IPS-18c (cell line): ENCODE measurements around the gene CENPH.
"Not testable (repeated sequence)": the region's sequence is repeated elsewhere in the genome, so short reads cannot be mapped to it uniquely, and the experiment has no call there.

Experiments used
- H3K4me3 ChIP-seq: 2 replicates; pipeline ENCODE4 v1.7.0; 2013; ENCODE audit warnings: low read depth, mild to moderate bottlenecking, low read length, moderate library complexity; ENCODE audit not compliant: insufficient read depth
- H3K9me3 ChIP-seq: one replicate; pipeline ENCODE4 v1.6.1; 2013; ENCODE audit warnings: mild to moderate bottlenecking, low read length, moderate library complexity; ENCODE audit not compliant: control insufficient read depth, insufficient read depth

Gene CENPH, protein sequence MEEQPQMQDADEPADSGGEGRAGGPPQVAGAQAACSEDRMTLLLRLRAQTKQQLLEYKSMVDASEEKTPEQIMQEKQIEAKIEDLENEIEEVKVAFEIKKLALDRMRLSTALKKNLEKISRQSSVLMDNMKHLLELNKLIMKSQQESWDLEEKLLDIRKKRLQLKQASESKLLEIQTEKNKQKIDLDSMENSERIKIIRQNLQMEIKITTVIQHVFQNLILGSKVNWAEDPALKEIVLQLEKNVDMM

DNA sequence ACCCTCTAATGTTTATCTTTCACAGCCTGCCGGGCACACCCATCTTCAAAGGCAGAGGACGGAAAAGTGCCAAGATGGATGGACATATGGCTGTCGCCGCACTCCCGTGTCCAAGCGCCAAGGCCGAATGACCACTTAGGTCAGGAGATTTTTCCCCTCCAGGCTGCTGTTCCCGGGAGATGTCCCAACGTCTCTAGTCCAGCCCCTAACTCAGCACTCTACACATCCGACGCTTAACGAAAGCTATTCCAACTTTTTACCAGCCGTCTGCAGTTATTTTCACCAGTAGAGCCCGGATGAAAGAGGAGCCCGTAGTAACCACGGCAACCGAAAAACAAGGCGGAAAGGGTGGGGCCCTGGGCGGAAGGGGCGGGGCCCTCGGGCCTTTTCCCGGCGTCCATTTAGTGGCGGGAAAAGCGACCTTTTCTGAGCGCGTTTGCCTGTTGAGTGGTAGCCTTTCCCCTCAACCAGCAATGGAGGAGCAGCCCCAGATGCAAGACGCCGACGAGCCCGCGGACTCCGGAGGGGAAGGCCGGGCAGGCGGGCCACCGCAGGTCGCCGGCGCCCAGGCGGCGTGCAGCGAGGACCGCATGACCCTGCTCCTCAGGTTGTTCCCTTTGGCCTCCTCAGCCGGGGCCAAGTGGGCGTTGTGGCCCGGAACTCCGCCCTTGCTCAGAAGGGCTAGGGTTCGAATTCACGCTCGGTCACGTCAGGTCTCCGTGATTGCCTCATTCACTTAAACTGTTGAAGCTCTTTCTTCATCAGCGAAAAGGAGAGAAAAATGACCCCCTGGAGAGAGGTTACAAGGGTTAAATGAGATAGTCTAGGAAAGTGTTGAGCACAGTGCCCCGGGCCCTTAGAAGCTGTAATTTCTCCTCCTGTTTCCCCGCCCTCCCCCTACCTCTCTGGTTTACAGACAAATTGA, at the start of gene CENPH:
Gene CENPH (plus strand): TSS at position 422 of the 925 bp plus-strand sequence. CDS start 52 bp downstream, at position 474.
- H3K4me3 ChIP-seq = peak within 1 kb of the TSS; percentile 68
- no peaks in the 10 kb centered on the region for H3K9me3 ChIP-seq

DNA sequence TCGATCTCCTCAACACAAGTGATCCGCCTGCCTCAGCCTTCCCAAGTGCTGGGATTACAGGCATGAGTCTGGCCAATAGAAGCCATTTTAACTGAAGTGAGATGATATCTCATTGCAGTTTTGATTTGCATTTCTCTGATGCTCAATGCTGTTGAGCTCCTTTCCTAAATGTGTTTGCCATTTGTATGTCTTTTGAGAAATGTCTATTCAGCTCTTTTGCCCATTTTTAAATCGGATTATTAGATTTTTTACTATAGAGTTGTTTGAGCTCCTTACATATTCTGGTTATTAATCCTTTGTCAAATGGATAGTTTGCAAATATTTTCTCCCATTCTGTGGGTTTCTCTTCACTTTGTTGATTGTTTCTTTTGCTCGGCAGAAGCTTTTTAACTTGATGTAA, 49.1 kb upstream of the CENPH start:
- not testable (repeated sequence) for H3K4me3 ChIP-seq, H3K9me3 ChIP-seq

DNA sequence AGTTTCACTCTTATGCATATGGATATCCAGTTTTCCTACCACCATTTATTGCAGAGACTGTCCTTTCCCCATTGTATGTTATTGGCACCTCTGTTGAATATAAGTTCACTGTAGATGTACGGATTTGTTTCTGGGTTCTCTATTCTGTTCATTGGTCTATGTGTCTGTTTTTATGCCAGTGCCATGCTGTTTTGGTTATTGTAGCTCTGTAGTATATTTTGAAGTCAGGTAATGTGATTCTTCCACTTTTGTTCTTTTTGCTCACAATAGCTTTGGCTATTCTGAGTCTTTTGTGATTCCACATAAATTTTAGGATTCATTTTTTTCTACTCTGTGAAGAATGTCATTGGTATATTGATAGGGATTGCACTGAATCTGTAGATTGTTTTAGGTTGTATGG, 48.6 kb upstream of the CENPH start:
- no peaks in the 10 kb centered on the region for H3K9me3 ChIP-seq
- H3K4me3 ChIP-seq = no peak overlapping the region

DNA sequence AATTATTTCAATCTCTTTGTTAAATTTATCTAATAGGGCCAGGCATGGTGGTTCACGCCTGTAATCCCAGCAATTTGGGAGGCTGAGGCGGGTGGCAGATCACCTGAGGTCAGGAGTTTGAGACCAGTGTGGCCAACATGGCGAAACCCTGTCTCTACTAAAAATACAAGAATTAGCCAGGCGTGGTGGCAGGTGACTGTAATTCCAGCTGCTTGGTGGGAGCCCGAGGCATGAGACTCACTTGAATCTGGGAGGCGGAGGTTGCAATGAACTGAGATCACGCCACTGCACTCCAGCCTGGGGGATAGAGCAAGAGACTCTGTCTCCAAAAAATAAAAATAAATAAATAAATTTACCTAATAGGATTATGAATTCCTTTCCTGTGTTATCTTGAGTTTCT, 40.8 kb upstream of the CENPH start:
- H3K9me3 ChIP-seq, H3K4me3 ChIP-seq: not testable (repeated sequence)

DNA sequence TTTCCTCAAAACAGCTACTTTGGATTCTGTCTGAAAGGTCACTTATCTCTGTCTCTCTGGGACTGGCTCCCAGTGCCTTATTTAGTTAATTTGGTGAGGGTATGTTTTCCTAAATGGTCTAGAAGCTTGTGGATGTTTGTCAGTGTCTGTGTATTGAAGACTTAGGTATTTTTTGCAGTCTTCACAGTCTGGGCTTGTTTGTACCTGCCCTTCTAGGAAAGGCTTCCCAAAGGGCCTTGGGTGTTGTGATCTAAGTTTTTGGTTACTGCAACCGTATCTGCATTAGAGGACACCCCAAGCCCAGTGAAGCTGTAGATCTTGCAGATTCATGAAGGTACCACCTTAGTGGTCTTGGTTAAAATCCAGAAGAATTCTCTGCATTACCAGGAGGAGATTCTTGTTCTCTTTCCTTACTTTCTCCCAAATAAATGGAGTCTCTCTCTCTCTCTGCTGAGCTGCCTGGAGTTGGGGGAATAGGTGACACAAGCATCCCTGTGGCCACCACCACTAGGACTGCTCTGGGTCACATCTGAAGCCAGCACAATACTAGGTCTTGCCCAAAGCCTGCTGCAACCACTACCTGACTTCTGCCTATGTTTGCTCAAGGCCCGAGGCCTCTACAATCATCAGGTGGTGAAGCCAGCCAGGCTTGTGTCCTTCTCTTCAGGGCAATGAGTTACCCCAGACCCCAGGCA, 40.3 kb upstream of the CENPH start:
- no peak overlapping the region for H3K4me3 ChIP-seq
- H3K9me3 ChIP-seq = no peaks in the 10 kb centered on the region

DNA sequence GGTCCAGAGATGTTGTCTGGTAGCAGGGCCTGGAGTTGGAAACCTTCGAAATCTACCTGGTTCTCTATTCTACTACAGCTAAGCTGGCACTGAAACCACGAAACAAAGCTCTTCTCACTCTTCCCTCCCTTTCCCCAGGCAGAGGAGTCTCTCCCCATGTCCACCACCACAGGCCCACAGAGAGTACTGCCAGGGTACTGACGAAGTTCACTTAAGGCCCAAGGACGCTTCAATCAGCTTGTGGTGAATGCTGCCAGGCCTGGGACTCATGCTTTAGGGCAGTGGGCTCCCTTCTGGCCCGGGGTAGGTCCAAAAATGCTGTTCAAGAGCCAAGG, 39.7 kb upstream of the CENPH start:
- H3K4me3 ChIP-seq = no peak overlapping the region
- H3K9me3 ChIP-seq = no peaks in the 10 kb centered on the region

DNA sequence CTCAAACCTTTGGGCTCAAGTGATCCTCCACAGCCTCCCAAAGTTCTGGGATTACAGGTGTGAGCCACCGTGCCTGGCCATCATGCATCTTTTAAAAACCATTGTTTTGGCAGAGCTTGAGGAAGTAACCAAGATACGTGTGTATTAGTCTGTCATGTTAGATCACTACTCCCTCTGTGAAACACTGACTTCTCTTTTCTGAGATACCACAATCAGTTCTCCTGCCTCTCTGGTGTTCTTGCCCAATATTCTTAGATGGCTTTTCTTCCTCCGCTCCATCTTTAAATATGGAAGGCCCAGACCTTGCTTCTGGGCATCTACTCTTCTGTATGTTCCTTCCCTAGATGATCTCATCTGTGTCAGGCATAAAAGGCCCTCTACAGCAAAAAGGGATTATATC, 36.7 kb upstream of the CENPH start:
- H3K4me3 ChIP-seq = no peak overlapping the region

DNA sequence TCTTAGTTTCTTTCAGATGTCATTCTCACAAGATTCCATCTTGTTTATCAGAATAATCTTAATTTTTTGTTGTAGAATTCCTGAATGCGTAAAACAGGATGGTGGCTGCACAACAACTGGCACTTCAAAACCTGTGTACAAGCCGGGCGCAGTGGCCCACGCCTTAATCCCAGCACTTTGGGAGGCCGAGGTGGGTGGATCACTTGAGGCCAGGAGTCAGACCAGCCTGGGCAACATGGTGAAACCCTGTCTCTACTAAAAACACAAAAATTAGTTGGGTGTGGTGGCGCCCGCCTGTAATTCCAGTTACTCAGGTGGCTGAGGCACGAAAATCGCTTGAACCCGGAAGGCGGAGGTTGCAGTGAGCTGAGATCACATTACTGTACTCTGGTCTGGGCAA, 32.9 kb upstream of the CENPH start:
- Histone ChIP-seq H3K9me3 (no peaks in the 10 kb centered on the region), H3K4me3 (no peak overlapping the region)

More for the DNA sequence above, 36.7 kb upstream of the CENPH start:
- no peaks in the 10 kb centered on the region for H3K9me3 ChIP-seq

DNA sequence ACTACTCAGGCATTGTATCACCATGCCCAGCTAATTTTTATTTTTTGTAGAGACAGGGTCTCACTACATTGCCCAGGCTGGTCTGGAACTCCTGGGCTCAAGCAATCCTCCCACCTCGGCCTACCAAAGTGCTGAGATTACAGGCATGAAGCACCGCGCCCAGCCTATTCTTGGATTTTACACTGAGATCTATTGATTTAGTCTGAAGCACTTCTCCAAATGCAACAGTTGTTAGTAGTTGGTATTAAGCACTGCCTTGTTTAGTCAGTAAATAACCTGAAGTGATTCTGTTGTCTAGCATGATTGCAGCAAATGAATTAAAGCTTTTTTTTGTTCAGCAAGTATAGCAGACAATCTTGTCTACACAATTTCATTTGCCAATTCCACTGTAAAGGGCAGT, 31.3 kb upstream of the CENPH start:
- Histone ChIP-seq H3K9me3 (no peaks in the 10 kb centered on the region), H3K4me3 (no peak overlapping the region)

DNA sequence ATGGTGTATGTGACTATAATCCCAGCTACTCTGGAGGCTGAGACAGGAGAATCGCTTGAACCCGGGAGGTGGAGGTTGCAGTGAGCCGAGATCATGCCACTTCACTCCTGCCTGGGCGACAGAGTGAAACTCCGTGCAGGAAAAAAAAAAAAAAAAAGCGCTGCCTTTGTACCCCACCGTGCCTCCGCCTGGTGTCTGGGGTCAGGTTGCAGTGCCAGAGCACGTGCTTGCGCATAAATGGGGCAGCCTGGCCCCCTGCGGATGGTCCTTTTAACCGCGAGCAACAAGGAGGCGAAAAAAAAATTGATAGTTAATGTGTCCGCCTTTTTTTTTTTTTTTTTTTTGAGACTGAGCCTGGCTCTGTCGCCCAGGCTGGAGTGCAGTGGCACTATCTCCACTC, 28.7 kb upstream of the CENPH start:
- H3K4me3 ChIP-seq = no peak overlapping the region
- no peaks in the 10 kb centered on the region for H3K9me3 ChIP-seq

DNA sequence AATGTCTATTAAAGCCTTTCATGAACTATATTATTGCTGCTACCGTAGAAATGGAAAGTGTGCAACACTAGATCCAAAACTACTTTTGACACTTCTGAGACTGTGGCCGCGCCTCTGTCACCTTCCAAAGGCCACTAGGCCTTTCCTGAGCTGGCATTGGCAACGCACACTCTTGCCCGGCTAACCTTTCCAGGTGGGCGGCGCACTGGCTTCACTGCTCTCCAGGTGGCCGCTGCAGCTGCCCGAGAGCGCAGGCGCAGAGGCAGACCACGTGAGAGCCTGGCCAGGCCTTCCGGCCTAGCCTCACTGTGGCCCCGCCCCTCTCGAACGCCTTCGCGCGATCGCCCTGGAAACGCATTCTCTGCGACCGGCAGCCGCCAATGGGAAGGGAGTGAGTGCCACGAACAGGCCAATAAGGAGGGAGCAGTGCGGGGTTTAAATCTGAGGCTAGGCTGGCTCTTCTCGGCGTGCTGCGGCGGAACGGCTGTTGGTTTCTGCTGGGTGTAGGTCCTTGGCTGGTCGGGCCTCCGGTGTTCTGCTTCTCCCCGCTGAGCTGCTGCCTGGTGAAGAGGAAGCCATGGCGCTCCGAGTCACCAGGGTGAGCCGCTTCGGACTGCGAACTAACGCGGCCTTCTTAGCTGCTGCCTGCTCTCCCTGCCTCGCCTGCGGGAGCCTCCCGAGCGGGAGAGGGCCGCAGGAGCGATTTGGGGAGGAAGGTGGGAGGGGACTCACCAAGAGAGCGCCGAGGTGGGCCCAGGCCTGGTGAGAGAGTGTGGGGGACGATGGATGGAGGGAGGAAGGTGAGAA, 22.5 kb upstream of the CENPH start, which contains the start of gene CCNB1:
Gene CCNB1 (plus strand): TSS at position 465 of the 807 bp plus-strand sequence. CDS start 113 bp downstream, at position 578.
- Histone ChIP-seq H3K9me3 (no peaks in the 10 kb centered on the region), H3K4me3 (peak within 1 kb of the TSS; percentile 65)

DNA sequence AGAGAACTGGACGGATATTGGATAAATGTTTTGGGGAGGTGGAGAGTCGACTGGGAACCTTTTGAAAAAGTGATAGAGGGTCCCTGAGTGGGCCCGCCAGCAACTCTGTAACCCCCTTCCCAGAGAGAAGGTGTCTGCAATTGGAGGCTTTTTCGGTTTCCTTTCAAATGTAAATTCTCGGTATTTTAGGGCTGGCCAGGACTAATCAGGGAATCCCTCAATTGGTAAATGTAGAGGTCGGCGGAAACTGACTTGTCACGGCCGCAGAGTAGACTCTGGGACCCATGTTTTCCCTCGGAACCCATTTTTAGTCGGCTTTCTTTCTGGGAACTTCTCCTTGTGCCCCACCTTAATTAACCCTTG, 21.9 kb upstream of the CENPH start:
- Histone ChIP-seq H3K4me3 (peak overlapping the region; percentile 65), H3K9me3 (no peaks in the 10 kb centered on the region)

DNA sequence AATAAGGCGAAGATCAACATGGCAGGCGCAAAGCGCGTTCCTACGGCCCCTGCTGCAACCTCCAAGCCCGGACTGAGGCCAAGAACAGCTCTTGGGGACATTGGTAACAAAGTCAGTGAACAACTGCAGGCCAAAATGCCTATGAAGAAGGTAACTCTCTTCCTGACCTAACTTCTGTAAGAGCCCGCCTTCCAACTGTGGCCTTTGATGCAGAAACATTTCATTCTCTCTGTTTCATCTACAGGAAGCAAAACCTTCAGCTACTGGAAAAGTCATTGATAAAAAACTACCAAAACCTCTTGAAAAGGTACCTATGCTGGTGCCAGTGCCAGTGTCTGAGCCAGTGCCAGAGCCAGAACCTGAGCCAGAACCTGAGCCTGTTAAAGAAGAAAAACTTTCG, 21.5 kb upstream of the CENPH start:
- H3K9me3 ChIP-seq = no peaks in the 10 kb centered on the region
- peak overlapping the region; percentile 65 for H3K4me3 ChIP-seq

DNA sequence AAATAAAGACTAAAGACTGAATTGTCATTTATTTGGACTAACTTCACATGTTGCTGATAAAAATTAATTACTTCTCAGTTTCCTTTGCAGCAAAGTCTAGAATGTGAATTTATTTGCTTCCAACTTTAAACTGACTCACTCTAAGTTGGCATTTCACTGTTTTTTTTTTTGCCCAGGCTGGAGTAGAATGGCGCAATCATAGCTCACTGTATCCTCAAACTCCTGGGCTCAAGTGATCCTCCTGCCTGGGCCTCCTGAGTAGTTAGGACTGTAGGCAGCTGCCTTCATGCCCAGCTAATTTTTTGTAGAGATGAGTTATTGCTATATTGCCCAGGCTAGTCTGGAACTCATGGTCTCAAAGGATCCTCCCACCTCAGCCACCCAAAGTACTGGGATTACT, 18.9 kb upstream of the CENPH start:
- no peak overlapping the region for H3K4me3 ChIP-seq
- H3K9me3 ChIP-seq = no peaks in the 10 kb centered on the region

DNA sequence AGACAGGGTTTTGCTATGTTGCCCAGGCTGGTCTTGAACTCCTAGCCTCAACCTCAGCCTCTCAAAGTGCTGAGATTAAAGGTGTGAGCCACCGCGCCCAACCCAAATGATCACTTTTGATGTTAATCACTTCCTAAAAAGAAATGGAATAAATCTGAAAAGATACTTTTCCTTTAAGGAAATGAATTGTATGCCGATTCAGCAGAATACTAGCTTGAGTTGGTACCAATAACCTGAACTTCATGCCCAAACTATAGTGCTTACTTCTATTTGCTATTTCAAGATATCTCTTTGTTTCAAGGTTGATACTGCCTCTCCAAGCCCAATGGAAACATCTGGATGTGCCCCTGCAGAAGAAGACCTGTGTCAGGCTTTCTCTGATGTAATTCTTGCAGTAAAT, 18.4 kb upstream of the CENPH start:
- Histone ChIP-seq H3K9me3 (no peaks in the 10 kb centered on the region), H3K4me3 (no peak overlapping the region)

DNA sequence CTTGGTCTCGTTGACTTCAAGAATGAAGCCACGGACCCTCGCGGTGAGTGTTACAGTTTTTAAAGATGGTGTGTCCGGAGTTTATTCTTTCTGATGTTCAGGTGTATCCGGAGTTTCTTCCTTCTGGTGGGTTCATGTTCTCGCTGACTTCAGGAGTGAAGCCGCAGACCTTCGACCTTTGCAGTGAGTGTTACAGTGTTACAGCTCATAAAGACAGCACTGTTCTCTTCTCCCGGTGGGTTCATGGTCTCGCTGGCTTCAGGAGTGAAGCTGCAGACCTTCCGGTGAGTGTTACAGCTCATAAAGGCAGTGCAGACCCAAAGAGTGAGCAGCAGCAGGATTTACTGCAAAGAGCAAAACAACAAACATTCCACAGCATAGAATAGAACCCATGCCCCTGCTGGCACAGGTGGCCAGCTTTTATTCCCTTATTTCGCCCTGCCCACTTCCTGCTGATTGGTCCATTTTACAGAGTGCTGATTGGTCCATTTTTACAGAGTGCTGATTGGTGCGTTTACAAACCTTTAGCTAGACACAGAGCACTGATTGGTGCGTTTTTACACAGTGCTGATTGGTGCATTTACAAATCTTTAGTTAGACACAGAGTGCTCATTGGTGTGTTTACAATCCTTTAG, 7.6 kb upstream of the CENPH start:
- not testable (repeated sequence) for H3K4me3 ChIP-seq, H3K9me3 ChIP-seq

DNA sequence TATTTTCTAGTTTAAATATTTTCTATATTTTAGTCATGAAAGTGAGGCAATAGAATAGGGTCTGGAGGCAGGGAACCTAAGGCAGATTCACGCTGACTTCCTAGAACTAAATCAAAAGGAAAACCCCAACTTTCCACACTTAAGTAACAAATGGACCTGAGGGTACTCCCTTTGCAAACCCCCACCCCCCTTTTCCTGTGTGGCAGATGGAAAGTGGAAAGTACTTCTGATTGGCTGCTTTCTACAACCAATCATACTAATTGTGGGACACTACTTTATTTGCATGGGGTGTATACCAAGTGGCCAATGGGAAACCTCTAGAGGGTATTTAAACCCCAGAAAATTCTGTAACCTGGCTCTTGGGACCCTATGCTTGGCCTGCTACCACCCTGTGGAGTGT, 4.8 kb upstream of the CENPH start:
- Histone ChIP-seq H3K9me3 (no peaks in the 10 kb centered on the region), H3K4me3 (no peak overlapping the region)
